Measurements from ENCODE around the gene RAD23B. TPM values are rescaled to one million over a fixed set of nuclear protein-coding genes. Genes with fewer than 3 reads are reported as not detected.

RAD23B gene
- total and polyA plus RNA-seq, 2 of the 13 experiments (the other 11 are each of a cell fraction or from before 2014, with no cell fraction given) = 133 to 156 TPM

GRCh38 chr9:107286057-107286456 is 3.0 kb downstream of the RAD23B start (continued):
- TF ChIP-seq ZNF776 (CRISPR knock-in tag; IDR thresholded peaks at IDR 0.05) (no peak), TEAD3 (CRISPR knock-in tag; optimal IDR thresholded peaks at IDR 0.05; ENCODE audit: borderline replicate concordance) (no peak), HNRNPUL1 (IDR thresholded peaks at IDR 0.05; ENCODE audit: low read depth, low read length) (no peak), ZNF792 (CRISPR knock-in tag; IDR thresholded peaks at IDR 0.05) (no peak), ZNF770 (CRISPR knock-in tag; IDR thresholded peaks at IDR 0.05) (no peak), PATZ1 (CRISPR knock-in tag; IDR thresholded peaks at IDR 0.05) (no peak), BORCS8-MEF2B (CRISPR knock-in tag; IDR thresholded peaks at IDR 0.05) (no peak), GTF2F1 (IDR thresholded peaks at IDR 0.05; ENCODE audit: low read length) (no peak), NR3C1 (CRISPR knock-in tag; IDR thresholded peaks at IDR 0.05) (no peak), ZNF839 (CRISPR knock-in tag; IDR thresholded peaks at IDR 0.05; ENCODE audit: borderline replicate concordance) (no peak), SMAD3 (CRISPR knock-in tag; IDR thresholded peaks at IDR 0.05) (no peak), FUBP1 (CRISPR knock-in tag; IDR thresholded peaks at IDR 0.05; ENCODE audit: borderline replicate concordance) (no peak), GATA4 (IDR thresholded peaks at IDR 0.05; ENCODE audit: borderline replicate concordance, low read depth) (no peak), TOPORS (CRISPR knock-in tag; IDR thresholded peaks at IDR 0.05) (no peak), SP140L (CRISPR knock-in tag; IDR thresholded peaks at IDR 0.05; ENCODE audit: borderline replicate concordance) (no peak), HNF4A (CRISPR knock-in tag; IDR thresholded peaks at IDR 0.05) (no peak), TARDBP (CRISPR knock-in tag; IDR thresholded peaks at IDR 0.05) (no peak), HNF1B (CRISPR knock-in tag; IDR thresholded peaks at IDR 0.05) (no peak), HOXA9 (CRISPR knock-in tag; IDR thresholded peaks at IDR 0.05; ENCODE audit: borderline replicate concordance) (no peak), THAP11 (CRISPR knock-in tag; IDR thresholded peaks at IDR 0.05) (0 out of 2 replicates have a peak, but pooled peaks have one; percentile 13), U2AF1 (optimal IDR thresholded peaks at IDR 0.05; ENCODE audit: low read depth, low read length) (no peak), AKAP8 (CRISPR knock-in tag; IDR thresholded peaks at IDR 0.05) (no peak)

Measured in HepG2 (cell line).